Left lung (tissue), 10 donors: ENCODE data around the gene RMND1. TPM values are rescaled to one million over a fixed set of nuclear protein-coding genes. Genes with fewer than 3 reads are reported as not detected.
A peak's percentile ranks its signal among the peaks of the same experiment; 100 is the strongest.

ENCODE experiments used
- ATAC-seq: fragments of 200-7000 bp; cut with Tn5 transposase; one replicate; pipeline ENCODE4 v1.9.1; 2020; ENCODE audit warnings: moderate library complexity
- DNase-seq, 4 donors: peaks; one replicate each; pipeline ENCODE4 v3.0.0-alpha.2; 2013 to 2020
- H3K27ac ChIP-seq, 2 donors: fragments of 200-600 bp; sonication (generic) in 1 of 2; one replicate each; pipeline versions ENCODE4 v1.5.0 to v1.8.0; 2020 to 2021
- H3K27me3 ChIP-seq, 2 donors: fragments of 200-600 bp; sonication (generic) in 1 of 2; one replicate each; pipeline versions ENCODE4 v1.5.0 to v1.8.0; 2020 to 2021
- H3K36me3 ChIP-seq, 2 donors: fragments of 200-600 bp; sonication (generic) in 1 of 2; one replicate each; pipeline versions ENCODE4 v1.5.0 to v1.8.0; 2020 to 2021
- H3K4me1 ChIP-seq, 2 donors: fragments of 200-600 bp; one replicate each; pipeline ENCODE4 v1.8.0; 2021
- H3K4me3 ChIP-seq, 2 donors: fragments of 200-600 bp; sonication (generic) in 1 of 2; one replicate each; pipeline versions ENCODE4 v1.5.0 to v1.8.0; 2020 to 2021; ENCODE audit warnings: mild to moderate bottlenecking in 1 of 2
- H3K9me3 ChIP-seq, 2 donors: fragments of 200-600 bp; sonication (generic) in 1 of 2; one replicate each; pipeline versions ENCODE4 v1.5.0 to v1.8.0; 2020 to 2021
- CTCF ChIP-seq, 2 donors: fragments of 200-600 bp; sonication (generic) in 1 of 2; IDR thresholded peaks; one replicate each; pipeline versions ENCODE4 v1.5.0 to v1.8.0; 2021; ENCODE audit warnings: antibody characterized with exemption in 2 of 2
- intact Hi-C, 2 donors: fragments of 100-400 bp; cut with DNase I; formaldehyde crosslinking; loops; one replicate each; pipeline versions ENCODE4 v1.11.2 to v1.14.2; 2022
- polyA plus RNA-seq, 6 donors: library from polyadenylated mRNA; unstranded; fragments of 120-200 nt; gene quantifications; one replicate each; pipeline ENCODE4 v1.2.1, GENCODE V29; 2013; ENCODE audit not compliant: insufficient read length in 6 of 6
- total RNA-seq, 2 donors: library from RNA; stranded (reverse); fragmentation: NEBNext Ultra II Directional; extraction: Animal tissue kit (Norgen Biotek cat#: 25700); gene quantifications; one replicate each; pipeline ENCODE4 v1.2.1, GENCODE V29; 2021
- donor health status: DM: no; HTN: yes; CAD: no.
- donor health status: DM: no; HTN: no; CAD: no.

The RMND1 gene
- total and polyA plus RNA-seq, 8 donors = 16.0 to 32.4 (median 26.9) TPM

GRCh38 chr6:151495380-151495779 lies 43.5 kb upstream of the RMND1 start:
- ATAC-seq = no peak
- Histone ChIP-seq H3K9me3 (no peaks in the 10 kb centered on the region), H3K4me3 (no peak overlapping the region), H3K36me3 (no peaks in the 10 kb centered on the region), H3K27me3 (peaks cover 0 to 55% of the 10 kb centered on the region in 2 donors), H3K27ac (no peak overlapping the region), H3K4me1 (peaks cover 0 to 38% of the 10 kb centered on the region in 2 donors)
- intact Hi-C loops = no loop called here
- DNase-seq = no peak
- no peak for TF ChIP-seq CTCF (IDR thresholded peaks at IDR 0.05)

GRCh38 chr6:151494936-151495320 lies 43.0 kb upstream of the RMND1 start:
- no peak for TF ChIP-seq CTCF (IDR thresholded peaks at IDR 0.05)
- no peak for ATAC-seq
- no peak for DNase-seq
- Histone ChIP-seq H3K27me3 (peaks cover 0 to 55% of the 10 kb centered on the region in 2 donors), H3K4me1 (peaks cover 0 to 38% of the 10 kb centered on the region in 2 donors), H3K27ac (peak overlapping the region; percentile 82 to 85), H3K36me3 (no peaks in the 10 kb centered on the region), H3K4me3 (peak overlapping the region; percentile 59 to 71), H3K9me3 (no peaks in the 10 kb centered on the region)
- intact Hi-C loops = no loop called here

GRCh38 chr6:151494235-151494935 lies 42.5 kb upstream of the RMND1 start:
- Histone ChIP-seq H3K4me3 (peak overlapping the region; percentile 59 to 71), H3K27ac (peak overlapping the region; percentile 82 to 85), H3K4me1 (peaks cover 0 to 38% of the 10 kb centered on the region in 2 donors), H3K36me3 (no peaks in the 10 kb centered on the region), H3K9me3 (no peaks in the 10 kb centered on the region), H3K27me3 (peaks cover 0 to 55% of the 10 kb centered on the region in 2 donors)
- no peak for TF ChIP-seq CTCF (IDR thresholded peaks at IDR 0.05)
- DNase-seq (peak; percentile 51 to 85 (median 68)), ATAC-seq (peak; percentile 79)
- intact Hi-C loops = no loop called here

GRCh38 chr6:151493804-151494234 lies 41.9 kb upstream of the RMND1 start, which contains the start of gene CCDC170:
Gene CCDC170, plus strand, starts transcription at chr6:151494017. Its CDS starts 112 bp downstream, at chr6:151494129.
- Histone ChIP-seq H3K9me3 (no peaks in the 10 kb centered on the region), H3K27ac (peak within 1 kb of the TSS; percentile 82 to 85), H3K27me3 (peaks cover 0 to 55% of the 10 kb centered on the region in 2 donors), H3K4me3 (peak within 1 kb of the TSS; percentile 59 to 71), H3K36me3 (no peaks in the 10 kb centered on the region), H3K4me1 (peaks cover 0 to 38% of the 10 kb centered on the region in 2 donors)
- peak; percentile 50 to 92 (median 76) for DNase-seq
- peak; percentile 83 for ATAC-seq
- no peak for TF ChIP-seq CTCF (IDR thresholded peaks at IDR 0.05)
- intact Hi-C loops = no loop called here

- peak overlapping the region; percentile 59 to 71 for H3K4me3 ChIP-seq
- no peaks in the 10 kb centered on the region for H3K36me3 ChIP-seq
- H3K27me3 ChIP-seq = peaks cover 0 to 55% of the 10 kb centered on the region in 2 donors
- DNase-seq (no peak), ATAC-seq (peak; percentile 40)
- H3K4me1 ChIP-seq = peaks cover 0 to 33% of the 10 kb centered on the region in 2 donors
- TF ChIP-seq CTCF (IDR thresholded peaks at IDR 0.05) = no peak
- peak overlapping the region; percentile 82 to 85 for H3K27ac ChIP-seq
- intact Hi-C loops = no loop called here
- no peaks in the 10 kb centered on the region for H3K9me3 ChIP-seq
Observed at GRCh38 chr6:151493161-151493803, 41.4 kb upstream of the RMND1 start.
